GM18505 (cell line): ENCODE data around the gene RNU2-1.
"Not testable (repeated sequence)": the region's sequence is repeated elsewhere in the genome, so short reads cannot be mapped to it uniquely, and the experiment has no call there.

Source experiments
- ATAC-seq: cut with Tn5 transposase; IDR thresholded peaks from one replicate; pipeline ENCODE4 v1.9.1; 2021; ENCODE audit not compliant: unreplicated experiment
- POLR2A ChIP-seq: IDR thresholded peaks from 4 replicates; pipeline ENCODE4 v1.6.1; 2011; ENCODE audit warnings: borderline replicate concordance; ENCODE audit not compliant: insufficient read depth, insufficient read length; ENCODE audit errors: extremely low read depth

The RNU2-1 gene

GRCh38 chr17:43200127-43200526, 33.6 kb downstream of the RNU2-1 start:
- no peak for ATAC-seq

GRCh38 chr17:43199633-43200032, 34.1 kb downstream of the RNU2-1 start:
- no peak for TF ChIP-seq POLR2A
- no peak for ATAC-seq

More at GRCh38 chr17:43200127-43200526, 33.6 kb downstream of the RNU2-1 start:
- no peak for TF ChIP-seq POLR2A

- ATAC-seq: no peak
- TF ChIP-seq POLR2A: no peak
Measured at GRCh38 chr17:43193251-43193650, 40.5 kb downstream of the RNU2-1 start.

GRCh38 chr17:43186656-43187055, 47.1 kb downstream of the RNU2-1 start:
- not testable (repeated sequence) for ATAC-seq

- ATAC-seq: no peak
- TF ChIP-seq POLR2A: no peak
Measured at GRCh38 chr17:43183921-43184320, 49.9 kb downstream of the RNU2-1 start.
